GM19438 (cell line): ENCODE data around the gene MEIOC.
A peak's percentile ranks its signal among the peaks of the same experiment; 100 is the strongest.
"Not testable (repeated sequence)": the region's sequence is repeated elsewhere in the genome, so short reads cannot be mapped to it uniquely, and the experiment has no call there.

Experiments
- ATAC-seq: cut with Tn5 transposase; IDR thresholded peaks from one replicate; pipeline ENCODE4 v1.9.1; 2021; ENCODE audit warnings: low read depth; ENCODE audit not compliant: unreplicated experiment

The MEIOC gene

GRCh38 chr17:44646280-44646679, 10.0 kb upstream of the MEIOC start:
- no peak for ATAC-seq

GRCh38 chr17:44647736-44648135, 8.5 kb upstream of the MEIOC start:
- no peak for ATAC-seq

GRCh38 chr17:44648963-44649362, 7.3 kb upstream of the MEIOC start:
- no peak for ATAC-seq

GRCh38 chr17:44651228-44651627, 5.0 kb upstream of the MEIOC start:
- no peak for ATAC-seq

GRCh38 chr17:44652727-44653126, 3.5 kb upstream of the MEIOC start:
- ATAC-seq = no peak

- ATAC-seq = no peak
Measured at GRCh38 chr17:44653384-44653783, 2.9 kb upstream of the MEIOC start.

- no peak for ATAC-seq
Measured at GRCh38 chr17:44653954-44654353, 2.3 kb upstream of the MEIOC start.

- no peak for ATAC-seq
Measured at GRCh38 chr17:44661835-44662234, 5.6 kb downstream of the MEIOC start.

- no peak for ATAC-seq
Measured at GRCh38 chr17:44663095-44663494, 6.8 kb downstream of the MEIOC start.

- ATAC-seq = no peak
Measured at GRCh38 chr17:44664867-44665266, 8.6 kb downstream of the MEIOC start.

GRCh38 chr17:44666006-44666405, 9.7 kb downstream of the MEIOC start:
- ATAC-seq = no peak

GRCh38 chr17:44672479-44673093, 16.3 kb downstream of the MEIOC start:
- ATAC-seq = no peak

- no peak for ATAC-seq
Measured at GRCh38 chr17:44673893-44674292, 17.6 kb downstream of the MEIOC start.

GRCh38 chr17:44677136-44677535, 20.9 kb downstream of the MEIOC start:
- no peak for ATAC-seq

- not testable (repeated sequence) for ATAC-seq
Measured at GRCh38 chr17:44683303-44683702, 27.0 kb downstream of the MEIOC start.

GRCh38 chr17:44687756-44688155, 31.5 kb downstream of the MEIOC start:
- no peak for ATAC-seq

GRCh38 chr17:44688200-44688599, 31.9 kb downstream of the MEIOC start:
- ATAC-seq = no peak

- no peak for ATAC-seq
Measured at GRCh38 chr17:44688675-44689476, 32.6 kb downstream of the MEIOC start.

GRCh38 chr17:44689477-44690217, 33.4 kb downstream of the MEIOC start, which contains the start of gene CCDC43:
Gene CCDC43 (minus strand): TSS chr17:44689776. CDS start chr17:44689753, 23 bp downstream.
- peak; percentile 64 for ATAC-seq

- not testable (repeated sequence) for ATAC-seq
Measured at GRCh38 chr17:44690746-44691306, 34.6 kb downstream of the MEIOC start.

GRCh38 chr17:44693609-44694008, 37.3 kb downstream of the MEIOC start:
- no peak for ATAC-seq
